Heart left ventricle (tissue), 13 donors: ENCODE results near the gene ZNF217.

Experiments used
- CTCF ChIP-seq, 12 donors: fragments of 200-600 bp; sonication (generic) in 4 of 12; IDR thresholded peaks; one replicate each; pipeline versions ENCODE4 v1.5.0 to v1.8.0; 2018 to 2022; ENCODE audit warnings: antibody characterized with exemption in 12 of 12, mild to moderate bottlenecking in 5 of 12
- POLR2A ChIP-seq, 2 donors: fragments of 450-650 bp; IDR thresholded peaks; one replicate each; pipeline ENCODE4 v1.6.1; 2017; ENCODE audit warnings: antibody characterized with exemption in 2 of 2, mild to moderate bottlenecking in 2 of 2, moderate library complexity in 2 of 2
- donor health status: ischemic (EF 13 %, LVEDD 7.1; RV severe dilation, severe dysfunction).
- donor health status: DM: no; HTN: yes; CAD: no.
- donor health status: DM: no; HTN: no; CAD: no.
- donor health status: ischemic (EF 25% LVEDD 6.9; RV normal size, moderate dysfunction).
- donor health status: ischemic (EF 25% LVEDD 5.7; RV mildly dilated, moderate dysfunction).
- donor health status: ischemic (EF 35%, LVEDD 5.7; RV mildly dilated, moderate dysfunction).
- donor health status: nonischemic (EF 11% LVEDD 7.7; RV severe dilation, severe dysfunction).
- donor health status: DM: yes; HTN: yes; CAD: no.
- donor health status: PGD.
- donor health status: ischemic (EF 29% LVEDD 5.4; RV normal size, mild dysfunction).
- donor health status: nonischemic (EF 23%, LVEDD 6.1; RV moderate dilation, normal function).

- TF ChIP-seq CTCF (IDR thresholded peaks at IDR 0.05) (no peak), POLR2A (IDR thresholded peaks at IDR 0.05) (no peak)
These were observed 14.4 kb downstream of the ZNF217 start for GRCh38 chr20:53579266-53579580.
